GM23338 (cell line): ENCODE results near the gene EXOC3.

Source experiments
- CREB1 ChIP-seq: fragments of 250-450 bp; sonication (Bioruptor Pico); IDR thresholded peaks from 2 replicates; pipeline ENCODE4 v1.5.0; 2020; ENCODE audit warnings: low read depth, mild to moderate bottlenecking, moderate library complexity
- CTCF ChIP-seq, 2 experiments: fragments of 200-600 bp in 1 of 2; sonication (generic) in 1 of 2; conservative IDR thresholded peaks; 2 replicates each; pipeline versions ENCODE4 v1.5.1 to v1.6.1; 2016 to 2017; ENCODE audit warnings: antibody characterized with exemption in 2 of 2, low read depth in 2 of 2, mild to moderate bottlenecking in 2 of 2, moderate library complexity in 1 of 2
- ETS1 ChIP-seq: IDR thresholded peaks from 2 replicates; pipeline ENCODE4 v1.6.1; 2016; ENCODE audit warnings: antibody characterized with exemption
- EZH2 ChIP-seq: fragments of 200-600 bp; sonication (generic); IDR thresholded peaks from one replicate; pipeline ENCODE4 v1.8.0; 2017; ENCODE audit warnings: antibody characterized with exemption, mild to moderate bottlenecking, low read depth; ENCODE audit not compliant: unreplicated experiment
- EZH2phosphoT487 ChIP-seq: fragments of 200-600 bp; sonication (generic); IDR thresholded peaks from one replicate; pipeline ENCODE4 v1.8.1; 2018; ENCODE audit warnings: antibody characterized with exemption; ENCODE audit not compliant: unreplicated experiment
- JUNB ChIP-seq: IDR thresholded peaks from one replicate; pipeline ENCODE4 v1.6.1; 2016; ENCODE audit warnings: antibody characterized with exemption; ENCODE audit not compliant: unreplicated experiment
- NANOG ChIP-seq: IDR thresholded peaks from 2 replicates; pipeline ENCODE4 v1.6.1; 2016; ENCODE audit warnings: antibody characterized with exemption, borderline replicate concordance
- POLR2AphosphoS5 ChIP-seq: IDR thresholded peaks from 2 replicates; pipeline ENCODE4 v1.6.1; 2016; ENCODE audit warnings: antibody characterized with exemption, low read depth
- REST ChIP-seq: IDR thresholded peaks from one replicate; pipeline ENCODE4 v1.6.1; 2018; ENCODE audit warnings: antibody characterized with exemption; ENCODE audit not compliant: unreplicated experiment
- STAT1 ChIP-seq: IDR thresholded peaks from one replicate; pipeline ENCODE4 v1.6.1; 2016; ENCODE audit warnings: antibody characterized with exemption; ENCODE audit not compliant: unreplicated experiment
- ZNF114 ChIP-seq: fragments of 250-450 bp; sonication (Bioruptor Pico); IDR thresholded peaks from 2 replicates; pipeline ENCODE4 v1.5.0; 2020; ENCODE audit warnings: mild to moderate bottlenecking, moderate library complexity
- ZNF331 ChIP-seq: fragments of 250-450 bp; sonication (Bioruptor Pico); IDR thresholded peaks from 2 replicates; pipeline ENCODE4 v1.5.0; 2020; ENCODE audit warnings: low read depth, mild to moderate bottlenecking, moderate library complexity
- ZNF462 ChIP-seq: fragments of 250-450 bp; sonication (Bioruptor Pico); IDR thresholded peaks from 2 replicates; pipeline ENCODE4 v1.5.0; 2020; ENCODE audit warnings: mild to moderate bottlenecking, moderate library complexity

- TF ChIP-seq EZH2 (no peak), ZNF331 (CRISPR knock-in tag) (no peak), POLR2AphosphoS5 (no peak), CTCF (conservative IDR thresholded peaks at IDR 0.05; ENCODE audit: low read depth in 2 of 2) (no peak), REST (no peak), ETS1 (no peak), EZH2phosphoT487 (no peak), STAT1 (no peak), ZNF462 (CRISPR knock-in tag) (no peak), JUNB (no peak), CREB1 (CRISPR knock-in tag) (no peak), NANOG (no peak), ZNF114 (no peak)
These were observed 34.9 kb downstream of the EXOC3 start for GRCh38 chr5:477871-478270.
